Tibial artery (tissue), 4 donors: Measurements from ENCODE around the gene SAMD14.

ENCODE experiments used
- DNase-seq, 2 donors: peaks; one replicate each; pipeline ENCODE4 v3.0.0-alpha.2; 2019
- H3K27ac ChIP-seq, 2 donors: fragments of 200-600 bp; sonication (generic) in 1 of 2; 1 replicate in 1 of 2; 2 replicates in 1 of 2; pipeline ENCODE4 v1.5.1; 2018 to 2019; ENCODE audit warnings: mild to moderate bottlenecking in 1 of 2
- H3K27me3 ChIP-seq, 2 donors: fragments of 200-600 bp; sonication (generic) in 1 of 2; one replicate each; pipeline versions ENCODE4 v1.5.1 to v1.6.0; 2016 to 2019
- H3K36me3 ChIP-seq, 3 donors: fragments of 200-600 bp; sonication (generic) in 2 of 3; one replicate each; pipeline ENCODE4 v1.5.1; 2016 to 2019; ENCODE audit warnings: mild to moderate bottlenecking in 2 of 3
- H3K4me1 ChIP-seq, 4 donors: fragments of 200-600 bp; sonication (generic) in 2 of 4; 1 replicate in 3 of 4; 2 replicates in 1 of 4; pipeline ENCODE4 v1.5.1; 2016 to 2019
- H3K4me3 ChIP-seq, 2 donors: fragments of 200-600 bp; sonication (generic) in 1 of 2; 1 replicate in 1 of 2; 2 replicates in 1 of 2; pipeline ENCODE4 v1.5.1; 2018 to 2019; ENCODE audit warnings: mild to moderate bottlenecking in 2 of 2
- H3K9me3 ChIP-seq, 3 donors: fragments of 200-600 bp; sonication (generic) in 1 of 3; one replicate each; pipeline ENCODE4 v1.5.1; 2016 to 2019
- intact Hi-C: fragments of 100-400 bp; cut with DNase I; formaldehyde crosslinking; loops from one replicate; pipeline ENCODE4 v1.15.0; 2023; ENCODE audit warnings: low total_unique reads
- TF ChIP-seq, protein P1 (sequence below), 2 experiments: fragments of 200-600 bp in 1 of 2; fragments of 450-650 bp in 1 of 2; IDR thresholded peaks; one replicate each; pipeline ENCODE4 v1.5.1; 2017 to 2019; ENCODE audit warnings: antibody characterized with exemption in 2 of 2, mild to moderate bottlenecking in 1 of 2, moderate library complexity in 1 of 2

SAMD14 gene

DNA sequence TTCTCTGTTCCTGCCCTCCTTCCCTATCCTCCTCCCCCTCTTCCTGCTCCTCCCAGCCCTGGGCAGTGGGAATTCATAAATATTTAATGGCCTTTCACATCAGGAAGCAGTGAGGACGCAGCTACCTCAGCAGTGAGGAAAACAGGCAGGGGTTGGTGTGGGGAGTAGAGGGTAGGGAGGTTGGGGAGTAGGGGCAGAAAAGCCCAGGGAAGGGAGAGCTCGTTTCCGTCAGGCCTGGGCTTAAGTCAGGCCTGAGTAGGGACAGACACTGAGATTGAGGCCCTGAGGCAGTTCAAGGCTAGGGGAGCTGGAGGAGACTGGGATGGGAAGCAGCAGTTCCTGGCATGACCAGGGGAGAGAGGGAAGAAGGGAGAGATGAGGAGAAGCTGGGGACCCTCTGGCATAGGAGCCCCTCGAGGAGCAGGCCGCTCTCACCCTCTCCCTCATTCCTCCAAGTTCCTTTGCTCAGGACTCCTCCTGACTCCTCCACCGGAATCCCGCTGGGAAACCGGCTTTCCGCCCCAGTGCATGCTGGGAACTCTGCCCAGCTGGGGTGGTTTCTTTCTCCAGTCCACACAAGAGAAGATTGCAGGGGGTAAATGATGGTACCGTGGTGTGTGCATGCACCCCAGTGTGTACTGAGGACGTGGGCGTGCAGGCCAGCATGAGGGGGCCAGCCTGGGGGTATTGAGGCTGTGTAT lies 6.2 kb downstream of the SAMD14 start:
- Histone ChIP-seq H3K36me3 (no peaks in the 10 kb centered on the region), H3K4me3 (no peak overlapping the region), H3K27me3 (no peaks in the 10 kb centered on the region), H3K27ac (peak overlapping the region in 1 of 2 donors; percentile 30), H3K4me1 (peaks cover 0 to 5% (median 2%) of the 10 kb centered on the region in 4 donors), H3K9me3 (no peaks in the 10 kb centered on the region)
- no peak for DNase-seq
- intact Hi-C loops = no loop called here
- TF ChIP-seq, protein P1, sequence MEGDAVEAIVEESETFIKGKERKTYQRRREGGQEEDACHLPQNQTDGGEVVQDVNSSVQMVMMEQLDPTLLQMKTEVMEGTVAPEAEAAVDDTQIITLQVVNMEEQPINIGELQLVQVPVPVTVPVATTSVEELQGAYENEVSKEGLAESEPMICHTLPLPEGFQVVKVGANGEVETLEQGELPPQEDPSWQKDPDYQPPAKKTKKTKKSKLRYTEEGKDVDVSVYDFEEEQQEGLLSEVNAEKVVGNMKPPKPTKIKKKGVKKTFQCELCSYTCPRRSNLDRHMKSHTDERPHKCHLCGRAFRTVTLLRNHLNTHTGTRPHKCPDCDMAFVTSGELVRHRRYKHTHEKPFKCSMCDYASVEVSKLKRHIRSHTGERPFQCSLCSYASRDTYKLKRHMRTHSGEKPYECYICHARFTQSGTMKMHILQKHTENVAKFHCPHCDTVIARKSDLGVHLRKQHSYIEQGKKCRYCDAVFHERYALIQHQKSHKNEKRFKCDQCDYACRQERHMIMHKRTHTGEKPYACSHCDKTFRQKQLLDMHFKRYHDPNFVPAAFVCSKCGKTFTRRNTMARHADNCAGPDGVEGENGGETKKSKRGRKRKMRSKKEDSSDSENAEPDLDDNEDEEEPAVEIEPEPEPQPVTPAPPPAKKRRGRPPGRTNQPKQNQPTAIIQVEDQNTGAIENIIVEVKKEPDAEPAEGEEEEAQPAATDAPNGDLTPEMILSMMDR (IDR thresholded peaks at IDR 0.05) = no peak

DNA sequence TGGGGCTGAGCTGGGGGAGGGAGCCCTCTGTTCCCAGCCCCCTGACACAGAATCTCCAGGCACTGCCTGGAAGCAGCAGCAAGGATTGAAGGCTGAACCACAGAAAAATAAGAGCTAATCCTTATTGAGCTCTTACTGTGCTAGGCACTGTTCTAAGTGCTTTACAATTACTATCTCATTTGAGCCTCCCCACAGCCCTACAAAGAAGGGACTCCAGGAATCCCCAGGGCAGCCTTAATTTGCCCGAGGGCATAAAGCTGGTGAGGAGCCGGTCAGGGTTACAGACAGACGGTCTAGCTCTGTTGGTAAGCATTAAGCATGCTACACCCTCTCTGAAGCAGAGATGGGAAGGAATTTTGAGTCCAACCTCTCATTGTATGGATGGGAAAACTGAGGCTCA lies 7.0 kb downstream of the SAMD14 start:
- TF ChIP-seq, protein P1 (IDR thresholded peaks at IDR 0.05) = no peak
- no peaks in the 10 kb centered on the region for H3K36me3 ChIP-seq
- intact Hi-C loops = no loop called here
- H3K27ac ChIP-seq = no peak overlapping the region
- no peak for DNase-seq
- H3K4me1 ChIP-seq = peaks cover 0 to 2% (median 0%) of the 10 kb centered on the region in 4 donors
- no peaks in the 10 kb centered on the region for H3K27me3 ChIP-seq
- H3K9me3 ChIP-seq = no peaks in the 10 kb centered on the region
- H3K4me3 ChIP-seq = no peak overlapping the region

DNA sequence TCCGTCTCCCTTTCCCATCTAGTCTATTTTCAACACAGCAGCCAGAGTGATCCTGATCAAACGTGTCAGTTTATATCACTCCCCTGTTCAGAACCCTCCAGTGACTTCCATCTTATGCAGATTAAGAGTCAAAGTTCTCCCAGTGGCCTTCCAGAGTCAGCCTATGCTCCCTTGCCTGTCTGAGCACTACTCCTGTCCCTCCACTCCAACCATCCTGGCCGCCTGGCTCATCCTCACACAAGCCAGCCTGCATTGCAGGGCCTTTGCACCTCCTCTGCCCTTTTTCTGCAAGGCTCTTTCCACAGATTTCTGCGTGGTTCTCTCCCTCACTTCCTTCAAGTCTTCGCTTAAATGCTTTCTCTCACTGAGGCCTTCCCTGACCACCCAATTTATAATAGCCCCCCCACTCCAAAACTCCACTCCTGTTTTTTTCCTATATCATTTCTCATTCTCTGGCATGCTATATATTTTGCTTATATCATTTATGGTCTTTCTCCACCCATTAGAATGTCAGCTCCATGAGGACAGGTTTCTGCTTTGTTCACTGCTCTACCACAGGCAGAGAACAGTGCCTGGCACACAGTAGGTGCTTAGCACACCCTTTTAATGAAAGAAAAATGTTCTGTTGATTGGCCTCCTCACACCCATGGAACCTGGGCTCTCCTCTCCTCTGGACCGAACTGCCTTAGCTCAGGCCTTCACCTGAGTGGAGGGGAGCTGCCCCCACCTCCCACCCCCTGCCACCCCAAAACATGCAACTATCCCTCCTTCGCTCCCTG lies 9.3 kb downstream of the SAMD14 start:
- intact Hi-C loops = no loop called here
- H3K27me3 ChIP-seq = no peaks in the 10 kb centered on the region
- no peaks in the 10 kb centered on the region for H3K9me3 ChIP-seq
- no peak for DNase-seq
- no peak overlapping the region for H3K27ac ChIP-seq
- no peaks in the 10 kb centered on the region for H3K36me3 ChIP-seq
- peaks cover 0 to 15% (median 7%) of the 10 kb centered on the region in 4 donors for H3K4me1 ChIP-seq
- TF ChIP-seq, protein P1 (IDR thresholded peaks at IDR 0.05) = no peak
- no peak overlapping the region for H3K4me3 ChIP-seq

DNA sequence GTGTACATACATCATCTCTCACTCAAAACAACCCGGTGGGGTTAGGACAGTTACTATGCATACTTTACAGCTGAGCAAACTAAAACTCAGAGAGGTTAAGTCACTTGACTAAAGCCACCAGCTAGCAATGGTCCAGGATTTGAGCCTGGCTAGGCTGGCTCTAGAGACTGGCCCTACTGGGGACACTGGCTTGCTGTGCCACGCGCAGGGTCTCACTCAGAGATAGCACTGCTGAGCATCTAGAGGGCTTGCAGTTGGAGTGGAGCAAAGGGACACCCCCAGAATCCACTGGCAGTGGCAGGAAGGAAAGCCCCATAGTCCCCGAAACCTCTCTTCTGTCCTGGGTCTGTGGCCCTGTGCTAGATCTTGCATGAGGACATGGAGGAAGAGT lies 11.1 kb downstream of the SAMD14 start:
- Histone ChIP-seq H3K4me1 (peaks cover 0 to 15% (median 7%) of the 10 kb centered on the region in 4 donors), H3K4me3 (no peak overlapping the region), H3K9me3 (no peaks in the 10 kb centered on the region), H3K27ac (no peak overlapping the region), H3K27me3 (no peaks in the 10 kb centered on the region), H3K36me3 (no peaks in the 10 kb centered on the region)
- DNase-seq = no peak
- intact Hi-C loops = loop anchor here (10.0 kb wide), 1 partner anchor 46 kb away; the partner anchor contains the start of gene SGCA
- TF ChIP-seq, protein P1 (IDR thresholded peaks at IDR 0.05) = no peak

DNA sequence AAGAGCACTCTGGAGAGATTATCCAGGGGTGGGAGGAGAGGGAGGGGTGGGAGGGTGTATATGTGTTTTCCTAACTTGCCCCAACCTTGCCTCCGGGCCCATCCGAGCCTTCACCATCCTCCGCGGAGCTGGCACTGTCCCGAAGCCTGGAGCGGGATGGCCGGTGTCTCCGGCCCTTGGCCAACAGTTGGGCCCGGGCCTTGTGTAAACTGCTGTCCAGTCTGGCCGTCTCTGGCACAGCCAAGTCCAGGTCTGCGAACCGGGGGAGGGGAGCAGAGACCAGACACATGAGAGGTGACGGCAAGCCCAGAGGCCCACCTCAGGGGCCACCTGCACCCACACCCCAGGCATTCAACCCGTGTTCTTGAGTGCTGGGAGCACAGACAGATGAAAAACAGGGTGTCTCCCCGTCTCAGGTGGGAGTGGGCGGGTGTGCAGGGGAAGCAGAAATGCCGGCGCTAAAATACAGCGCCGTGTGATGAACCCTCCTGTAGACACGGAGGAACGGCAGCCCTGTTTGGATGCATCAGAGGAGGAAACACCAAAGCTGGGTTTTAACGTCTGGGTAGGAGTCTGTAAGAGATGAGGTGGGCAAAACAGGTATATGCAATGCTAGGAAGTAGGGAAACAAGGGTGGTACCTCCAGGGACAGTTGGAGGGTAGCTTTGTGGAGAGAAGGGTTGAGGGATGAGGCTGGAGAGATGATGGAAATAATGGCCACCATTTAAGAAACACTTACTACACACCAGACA lies 11.7 kb downstream of the SAMD14 start:
- peaks cover 0 to 18% (median 8%) of the 10 kb centered on the region in 4 donors for H3K4me1 ChIP-seq
- H3K36me3 ChIP-seq = no peaks in the 10 kb centered on the region
- DNase-seq = no peak
- intact Hi-C loops = loop anchor here (10.0 kb wide), 1 partner anchor 47 kb away; the partner anchor contains the start of gene SGCA
- no peak overlapping the region for H3K4me3 ChIP-seq
- H3K9me3 ChIP-seq = no peaks in the 10 kb centered on the region
- no peak overlapping the region for H3K27ac ChIP-seq
- TF ChIP-seq, protein P1 (IDR thresholded peaks at IDR 0.05) = no peak
- no peaks in the 10 kb centered on the region for H3K27me3 ChIP-seq
